HG02840 (cell line): ENCODE results near the gene SPATA16.

Experiments
- ATAC-seq: cut with Tn5 transposase; IDR thresholded peaks from one replicate; pipeline ENCODE4 v1.9.1; 2021; ENCODE audit warnings: mild to moderate bottlenecking, moderate library complexity, moderate number of reproducible peaks; ENCODE audit not compliant: unreplicated experiment, low FRiP score

Gene SPATA16

GRCh38 chr3:172846706-172847105 lies 294.3 kb downstream of the SPATA16 start:
- no peak for ATAC-seq

DNA sequence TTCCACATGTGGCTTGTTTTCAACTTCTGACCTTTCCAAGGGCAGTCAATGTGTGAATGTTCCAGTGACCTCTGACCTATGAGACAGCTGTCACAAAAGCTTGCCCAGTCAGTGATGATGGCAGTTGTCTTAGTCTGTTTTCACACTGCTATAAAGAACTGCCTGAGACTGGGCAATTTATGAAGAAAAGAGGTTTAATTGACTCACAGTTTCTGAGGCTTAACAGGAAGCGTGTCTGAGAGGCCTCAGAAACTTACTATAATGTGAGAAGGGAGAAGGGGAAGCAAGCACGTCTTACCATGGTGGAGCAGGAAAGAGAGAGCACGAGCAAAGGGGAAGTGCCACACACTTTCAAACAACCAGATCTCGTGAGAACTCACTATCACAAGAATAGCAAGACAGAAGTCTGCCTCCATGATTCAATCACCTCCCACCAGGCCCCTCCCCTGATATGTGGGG lies 294.9 kb downstream of the SPATA16 start:
- no peak for ATAC-seq

DNA sequence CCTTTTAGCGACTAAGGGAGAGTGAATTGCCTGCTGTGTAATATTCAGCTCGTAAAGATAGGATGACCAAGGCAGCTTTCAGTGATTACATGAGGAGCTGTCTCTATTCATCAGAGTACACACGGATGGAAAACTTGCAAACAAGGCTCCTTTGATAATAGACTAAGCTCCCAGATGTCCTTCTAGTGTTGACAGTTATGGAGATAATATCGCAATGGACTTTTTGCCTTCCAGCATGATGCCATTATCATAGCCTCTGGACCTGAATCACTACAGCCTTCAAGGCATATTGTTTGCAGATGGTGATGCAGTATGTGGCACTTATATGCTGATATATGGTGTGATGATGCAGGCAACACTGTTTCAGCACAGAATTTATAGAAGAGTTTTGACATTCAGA lies 296.6 kb downstream of the SPATA16 start:
- ATAC-seq: no peak

DNA sequence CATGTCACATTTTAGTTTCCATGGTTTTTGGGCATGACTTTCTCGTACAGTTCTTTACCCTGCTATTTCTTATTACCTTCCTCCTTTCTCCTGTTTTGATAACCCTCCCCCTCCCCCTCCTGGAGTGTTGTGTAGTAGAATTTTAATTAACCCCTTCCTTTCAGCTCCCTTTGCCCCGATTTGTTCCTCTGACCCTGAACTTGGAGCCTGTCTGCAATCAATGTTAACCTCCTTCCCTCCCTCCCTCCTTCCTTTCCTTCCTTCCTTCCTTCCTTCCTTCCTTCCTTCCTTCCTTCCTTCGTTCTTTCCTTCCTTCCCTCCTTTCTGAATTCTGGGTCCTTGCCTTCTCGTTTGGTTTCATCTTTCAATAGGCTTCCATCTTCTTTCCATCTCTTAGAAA lies 300.1 kb downstream of the SPATA16 start:
- no peak for ATAC-seq

GRCh38 chr3:172840463-172840862 lies 300.6 kb downstream of the SPATA16 start:
- no peak for ATAC-seq

DNA sequence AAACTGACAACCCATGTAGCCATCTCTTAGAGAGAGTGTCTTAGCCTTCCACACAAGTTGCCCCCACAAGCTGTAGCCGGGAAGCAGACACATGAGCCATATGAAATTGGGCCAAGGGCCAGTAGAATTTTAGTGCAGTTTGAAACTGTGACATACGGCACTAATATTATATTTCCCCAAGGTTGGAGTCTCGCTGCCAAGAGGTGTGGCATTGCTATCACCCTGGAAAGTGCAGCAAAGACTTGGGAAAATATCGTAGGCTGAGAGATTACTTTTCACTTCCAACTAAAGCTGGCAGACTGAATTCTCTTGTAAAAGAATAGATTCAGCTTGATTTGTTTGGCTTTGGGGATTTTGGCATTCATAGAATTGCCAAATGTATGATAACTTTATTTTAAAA lies 301.4 kb downstream of the SPATA16 start:
- ATAC-seq: no peak
